Endometrial microvascular endothelial cells (primary cell): ENCODE data around the gene CYP4V2. TPM values are rescaled to one million over a fixed set of nuclear protein-coding genes. Genes with fewer than 3 reads are reported as not detected.

Source experiments
- in situ Hi-C: cut with HindIII; loops from 2 replicates; pipeline ENCODE4 v1.10.0; 2017; ENCODE audit warnings: low sequenced_read_pairs, low pct_unique_long_range_greater_than_20kb; ENCODE audit errors: inconsistent ontology term
- total RNA-seq: library from RNA; depleted of rRNA; stranded (reverse); fragments of >200 nt; gene quantifications from one replicate; pipeline ENCODE4 v1.2.3, GENCODE V29; 2015; ENCODE audit errors: inconsistent ontology term

CYP4V2 gene
- total RNA-seq, 1 donor from 2014 or later = 3.3 TPM

- in situ Hi-C loops = no loop called here
Observed at GRCh38 chr4:186260117-186260503, 68.7 kb downstream of the CYP4V2 start.

Other genes starting within 250 kb of the CYP4V2 start
- 10.7 TPM for gene TLR3, start 122.4 kb upstream of the CYP4V2 start, total RNA-seq
- gene FAM149A, start 86.9 kb upstream of the CYP4V2 start, total RNA-seq = not detected
- gene KLKB1, start 35.9 kb downstream of the CYP4V2 start, total RNA-seq = not detected
- not detected for gene F11, start 74.6 kb downstream of the CYP4V2 start, total RNA-seq